GM19463 (cell line): Measurements from ENCODE around the gene RIMBP2.
"Not testable (repeated sequence)": the region's sequence is repeated elsewhere in the genome, so short reads cannot be mapped to it uniquely, and the experiment has no call there.

Experiments
- ATAC-seq: cut with Tn5 transposase; IDR thresholded peaks from one replicate; pipeline ENCODE4 v1.9.1; 2021; ENCODE audit warnings: mild to moderate bottlenecking, moderate library complexity; ENCODE audit not compliant: unreplicated experiment

Gene RIMBP2

DNA sequence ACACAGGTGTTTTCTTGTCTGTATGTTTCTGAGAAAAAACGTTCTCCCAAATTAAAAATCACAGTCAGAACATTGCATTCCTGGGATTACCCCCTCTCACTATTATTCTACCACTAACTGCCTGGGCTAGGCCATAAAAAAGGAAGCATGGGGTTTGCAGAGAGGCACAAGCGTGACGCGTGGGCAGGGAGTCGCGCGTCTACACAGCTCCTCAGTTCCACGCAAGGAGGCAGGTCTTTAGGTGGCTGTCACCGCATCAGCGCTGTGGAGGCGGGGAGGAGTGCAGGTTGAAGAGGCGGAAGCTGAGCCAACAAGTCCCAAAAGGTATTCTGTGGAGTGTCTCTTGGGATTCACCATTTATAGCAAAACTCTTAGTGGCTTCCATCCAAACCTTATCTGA is 109.9 kb downstream of the RIMBP2 start:
- no peak for ATAC-seq

- ATAC-seq: no peak
Observed at GRCh38 chr12:130603396-130603965, 112.6 kb downstream of the RIMBP2 start.

DNA sequence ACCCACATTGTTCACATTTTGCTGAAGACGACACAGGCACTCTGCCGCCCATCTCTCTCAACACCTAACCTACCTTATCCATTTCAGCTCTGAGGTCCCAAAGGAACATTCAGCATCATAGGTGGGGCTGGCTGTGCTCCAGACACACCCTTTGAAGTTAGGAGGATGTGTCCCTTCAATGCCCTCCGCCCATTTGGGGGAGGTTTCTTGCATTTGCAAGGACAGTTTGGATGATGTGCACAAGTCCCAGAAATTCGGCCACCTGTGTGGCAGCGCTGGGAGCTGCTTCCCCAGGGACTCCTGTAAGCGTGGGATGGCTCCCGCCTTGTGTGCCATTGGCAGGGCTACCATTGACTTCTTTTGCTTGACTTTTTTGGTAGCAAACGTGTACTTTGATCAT is 113.8 kb downstream of the RIMBP2 start:
- ATAC-seq: no peak

GRCh38 chr12:130601327-130601726 is 114.8 kb downstream of the RIMBP2 start:
- no peak for ATAC-seq

GRCh38 chr12:130596241-130596640 is 119.9 kb downstream of the RIMBP2 start:
- ATAC-seq: no peak

DNA sequence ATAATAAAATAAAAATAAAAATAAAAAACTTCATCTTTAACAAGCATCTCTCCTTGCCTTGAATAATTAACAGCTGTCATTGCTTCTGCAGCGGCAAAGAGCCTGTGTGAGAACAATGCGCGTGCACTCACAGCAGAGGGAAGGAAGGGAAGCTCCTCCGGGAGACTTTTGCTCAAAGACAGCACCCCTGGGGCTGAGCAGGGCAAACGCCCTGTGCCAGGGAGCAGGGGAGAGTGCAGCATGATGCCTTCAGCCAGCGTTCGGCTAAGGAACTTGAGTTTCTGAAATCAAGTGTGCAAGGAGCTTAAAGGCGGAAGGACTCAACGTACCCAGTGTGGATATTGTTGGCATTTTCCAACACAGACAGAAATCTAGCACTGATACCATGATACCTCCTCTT is 120.5 kb downstream of the RIMBP2 start:
- ATAC-seq: no peak

DNA sequence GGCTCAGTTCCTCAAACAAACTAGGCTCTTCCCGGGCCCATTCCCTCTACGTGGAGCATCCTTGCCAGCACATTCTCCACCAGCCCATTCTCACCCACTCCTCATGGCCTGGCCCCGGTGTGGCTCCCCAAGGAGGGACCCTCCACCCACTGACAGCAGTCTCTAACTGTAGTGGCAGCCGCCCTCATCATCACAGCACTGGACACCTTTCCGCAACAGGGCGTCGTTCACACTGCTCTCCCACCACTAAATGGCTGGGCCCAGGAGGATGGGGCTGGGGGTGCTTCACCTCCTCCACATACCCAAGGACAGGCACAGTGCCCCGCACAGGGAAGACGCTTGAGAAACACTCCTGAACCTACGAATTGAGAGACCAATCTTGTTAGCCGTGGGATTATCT is 123.0 kb downstream of the RIMBP2 start:
- ATAC-seq: no peak

DNA sequence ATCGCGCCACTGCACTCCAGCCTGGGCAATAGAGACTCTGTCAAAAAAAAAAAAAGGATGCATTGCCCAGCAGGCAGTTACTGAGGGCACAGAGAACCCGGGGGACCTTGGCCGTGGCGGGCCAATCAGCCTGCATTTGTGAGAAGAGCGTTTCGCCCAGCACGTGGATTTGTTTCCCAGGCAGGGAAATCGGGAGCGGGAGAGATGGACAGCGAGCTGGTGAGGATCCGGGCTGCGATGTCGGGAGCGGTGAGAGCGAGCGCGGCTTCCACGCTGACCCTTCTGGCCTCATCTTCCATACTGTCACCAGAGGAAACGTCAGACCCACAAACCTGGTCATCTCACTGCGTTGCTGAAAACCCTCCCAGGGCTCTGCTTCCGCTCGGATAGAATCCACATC is 123.5 kb downstream of the RIMBP2 start:
- no peak for ATAC-seq

- no peak for ATAC-seq
Observed at GRCh38 chr12:130591736-130592135, 124.4 kb downstream of the RIMBP2 start.

DNA sequence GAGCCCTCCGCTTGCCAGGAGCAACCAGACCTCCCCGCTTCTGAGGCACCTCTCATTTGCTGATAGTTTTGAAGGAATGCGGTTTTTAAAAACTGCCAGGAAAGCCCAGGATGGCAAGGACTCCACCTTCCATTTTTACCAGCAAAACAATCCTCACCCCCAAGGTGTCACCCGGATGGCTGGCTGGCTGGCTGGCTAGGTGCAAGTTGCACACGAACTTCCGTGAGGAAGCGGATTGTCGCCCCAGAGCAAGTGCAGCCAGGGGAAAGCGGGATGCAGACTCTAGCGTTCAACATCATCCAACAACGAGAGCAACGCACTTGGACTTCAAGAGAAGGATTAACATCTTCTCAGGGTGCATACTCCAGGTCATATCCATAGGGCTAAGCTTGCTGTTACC is 125.4 kb downstream of the RIMBP2 start:
- ATAC-seq: no peak

GRCh38 chr12:130589540-130590317 is 126.4 kb downstream of the RIMBP2 start:
- ATAC-seq: no peak

- no peak for ATAC-seq
Observed at GRCh38 chr12:130588696-130589539, 127.2 kb downstream of the RIMBP2 start.

GRCh38 chr12:130587966-130588365 is 128.1 kb downstream of the RIMBP2 start:
- ATAC-seq: no peak

DNA sequence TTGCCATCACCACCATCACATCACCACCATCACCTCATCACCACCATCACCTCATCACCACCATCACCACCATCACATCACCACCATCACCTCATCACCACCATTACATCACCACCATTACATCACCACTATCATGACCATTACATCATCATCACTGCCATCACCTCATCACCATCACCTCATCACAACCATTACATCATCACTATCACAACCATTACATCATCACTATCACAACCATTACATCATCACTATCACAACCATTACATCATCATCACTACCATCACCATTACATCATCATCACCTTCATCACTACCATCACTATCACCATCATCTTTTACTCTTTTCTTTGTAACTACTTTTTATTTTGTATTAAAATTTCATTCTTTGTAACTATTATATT is 131.6 kb downstream of the RIMBP2 start:
- ATAC-seq: not testable (repeated sequence)

GRCh38 chr12:130583800-130584199 is 132.3 kb downstream of the RIMBP2 start:
- no peak for ATAC-seq

DNA sequence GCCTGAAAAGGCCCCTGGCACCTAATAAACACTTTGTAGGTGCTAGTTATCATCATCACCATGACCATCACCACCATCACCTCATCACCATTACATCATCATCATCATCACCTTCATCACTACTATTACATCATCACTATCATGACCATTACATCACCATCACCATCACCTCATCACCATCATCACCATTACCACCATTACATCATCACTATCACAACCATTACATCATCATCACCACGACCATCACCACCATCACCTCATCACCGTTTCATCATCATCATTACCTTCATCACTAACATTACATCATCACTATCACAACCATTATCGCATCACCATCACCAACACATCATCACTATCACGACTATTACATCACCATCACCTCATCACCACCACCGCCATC is 132.8 kb downstream of the RIMBP2 start:
- ATAC-seq: no peak

DNA sequence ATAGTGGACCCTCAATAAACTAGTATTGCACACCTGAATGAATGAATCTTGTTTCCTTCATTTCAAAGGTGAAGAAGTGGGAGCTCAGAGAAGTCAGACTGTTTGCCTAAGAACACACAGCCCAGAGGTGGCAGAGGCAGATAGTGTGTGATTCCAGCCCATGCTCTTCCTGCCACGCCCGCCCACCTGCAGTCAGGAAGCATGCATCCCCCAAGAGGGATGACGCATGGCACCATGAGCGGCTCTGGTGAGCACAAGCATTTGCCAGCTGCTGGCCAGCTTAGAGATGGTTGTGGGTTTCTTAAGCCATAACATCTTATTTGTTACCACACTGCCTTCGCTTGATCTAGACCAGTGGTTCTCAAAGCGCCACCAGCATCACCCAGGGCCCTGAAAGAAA is 133.8 kb downstream of the RIMBP2 start:
- ATAC-seq: no peak

- no peak for ATAC-seq
Observed at GRCh38 chr12:130581782-130582181, 134.3 kb downstream of the RIMBP2 start.

DNA sequence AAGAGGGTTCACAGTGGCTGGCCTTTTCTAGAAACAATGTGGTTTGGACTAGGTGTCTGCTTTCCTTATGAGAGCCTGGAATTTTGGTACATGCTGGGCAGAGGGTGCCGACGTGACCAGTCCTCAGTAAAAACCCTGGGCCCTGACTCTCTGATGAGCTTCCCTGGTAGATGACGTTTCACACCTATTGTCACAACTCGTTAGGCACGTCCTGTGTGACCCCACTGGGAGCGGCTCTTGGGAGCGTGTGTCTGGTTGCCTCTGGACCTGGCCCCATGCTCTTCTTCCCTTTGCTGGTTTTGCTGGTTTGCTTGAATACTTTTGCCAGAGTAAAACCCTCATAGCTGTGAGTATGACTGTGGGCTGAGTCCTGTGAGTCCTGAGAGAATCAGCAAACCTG is 136.9 kb downstream of the RIMBP2 start:
- ATAC-seq: no peak

GRCh38 chr12:130577351-130577750 is 138.7 kb downstream of the RIMBP2 start:
- ATAC-seq: no peak

- no peak for ATAC-seq
Observed at GRCh38 chr12:130576371-130576816, 139.7 kb downstream of the RIMBP2 start.

GRCh38 chr12:130574402-130574801 is 141.7 kb downstream of the RIMBP2 start:
- no peak for ATAC-seq
